ENCODE measurements around the gene FTL.

FTL gene

DNA sequence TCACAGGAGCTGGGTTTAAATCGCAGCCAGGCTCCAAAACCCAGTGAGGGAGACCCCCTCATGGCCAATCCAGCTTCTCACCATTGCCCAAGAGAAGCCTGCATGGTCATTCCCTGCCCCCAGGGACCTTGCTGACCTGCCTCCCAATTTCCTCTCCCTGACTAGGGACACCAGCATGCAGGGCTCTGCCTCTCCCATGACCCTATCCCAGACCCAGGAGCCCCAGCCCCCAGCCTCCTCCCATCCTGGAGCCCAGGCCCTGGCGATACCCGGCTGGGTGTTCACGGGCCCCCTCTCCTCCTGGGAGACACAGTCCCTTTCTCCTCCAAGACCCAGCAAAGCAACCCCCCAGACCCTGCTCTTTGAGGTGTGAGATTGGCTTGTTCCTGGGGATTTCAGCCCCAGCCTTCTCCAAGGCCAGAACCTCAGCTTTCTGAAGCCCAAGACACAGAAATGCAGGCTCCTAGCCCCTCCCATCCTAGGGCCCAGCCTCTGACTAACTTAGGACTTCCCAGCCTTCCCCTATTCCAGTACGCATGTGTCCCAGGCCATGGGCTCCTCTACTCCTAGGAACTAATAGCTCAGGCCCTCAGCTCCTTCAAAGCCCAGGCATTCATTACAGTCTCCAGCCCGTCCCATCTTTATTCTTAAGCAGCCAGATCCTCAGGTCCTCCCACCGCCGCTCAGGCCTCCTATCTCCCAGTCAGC, 26.9 kb downstream of the FTL start:
- no peak for DNase-seq (ENCODE audit: low read depth, low spot score)

DNA sequence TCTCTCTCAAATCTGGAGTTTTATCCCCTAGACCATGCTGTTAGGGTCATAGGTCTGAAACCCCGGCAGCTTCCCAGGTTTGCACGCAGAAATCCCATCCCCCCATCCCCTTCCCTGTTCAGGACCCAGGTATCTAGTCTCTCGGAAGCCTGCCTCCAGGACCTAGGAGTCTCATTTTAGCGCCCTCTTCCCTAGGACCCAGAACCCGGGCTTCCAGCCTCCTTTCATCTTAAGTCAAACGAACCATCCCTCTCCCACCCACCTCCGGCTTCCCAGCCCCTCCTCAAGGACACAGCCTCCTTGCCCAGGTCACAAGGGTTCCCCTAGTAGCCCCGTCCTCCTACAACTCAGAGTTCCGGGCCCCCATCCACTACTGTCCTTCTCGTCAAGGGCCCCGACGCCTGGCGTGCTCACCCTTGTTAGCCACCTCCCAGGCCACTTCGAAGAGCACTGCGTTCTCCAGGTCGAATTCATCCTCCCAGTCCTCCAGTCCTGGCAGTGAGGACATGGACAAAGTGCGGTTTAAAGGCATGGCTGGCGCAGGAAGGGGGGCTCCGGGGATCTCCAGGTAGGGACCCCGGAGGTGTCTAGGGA, 27.6 kb downstream of the FTL start:
- no peak for DNase-seq (ENCODE audit: low read depth, low spot score)

DNA sequence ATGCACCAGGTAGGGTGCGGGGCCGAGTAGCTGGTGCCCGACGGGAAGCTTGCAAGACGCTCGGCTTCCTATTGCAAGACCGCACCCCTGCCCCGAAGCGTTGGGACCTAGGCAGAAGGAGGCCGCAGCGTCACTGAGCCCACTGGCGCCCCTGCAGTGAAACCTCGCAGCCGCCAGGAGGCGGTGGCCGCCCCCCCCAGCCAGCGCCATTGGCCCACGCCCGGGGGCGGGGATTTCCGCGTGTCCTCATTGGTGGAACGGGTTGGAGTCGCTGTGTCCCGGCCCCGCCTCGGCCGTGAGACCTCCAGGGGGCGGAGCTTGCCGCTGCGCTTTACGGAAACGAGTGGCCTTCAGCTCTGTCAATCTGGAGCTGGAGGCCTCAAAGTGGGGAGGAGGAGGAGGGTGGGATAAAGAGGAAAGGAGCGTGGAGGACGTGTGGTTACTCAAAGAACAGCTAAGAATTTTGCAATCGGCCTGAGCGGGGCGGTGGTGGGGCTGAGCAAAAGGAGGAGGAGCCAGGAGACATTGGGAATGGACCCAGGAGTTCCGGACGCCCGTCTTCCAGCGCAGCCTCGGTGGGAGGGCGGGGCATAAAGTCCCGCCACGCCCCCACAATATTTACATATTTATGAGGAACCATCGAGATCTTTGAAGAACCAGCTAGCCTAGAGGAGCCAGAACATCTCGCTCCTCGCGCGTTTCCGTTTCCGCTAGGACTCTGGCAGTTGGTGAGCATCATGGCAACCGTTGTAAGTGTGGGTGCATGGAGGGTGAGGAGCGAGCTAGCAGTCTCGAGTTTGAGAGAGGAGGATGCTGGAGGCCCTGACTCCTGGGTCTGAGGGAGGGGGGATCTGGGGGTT, 28.3 kb downstream of the FTL start, which contains the start of the genes GYS1 and RUVBL2:
Gene GYS1, minus strand, starts transcription at position 135 of the 860 bp plus-strand sequence. CDS start 197 bp downstream, outside the sequence.
Gene RUVBL2, plus strand, starts transcription at position 713 of the 860 bp plus-strand sequence. Its CDS starts 25 bp downstream, at position 738.
- peak; percentile 99 for DNase-seq (ENCODE audit: low read depth, low spot score)

DNA sequence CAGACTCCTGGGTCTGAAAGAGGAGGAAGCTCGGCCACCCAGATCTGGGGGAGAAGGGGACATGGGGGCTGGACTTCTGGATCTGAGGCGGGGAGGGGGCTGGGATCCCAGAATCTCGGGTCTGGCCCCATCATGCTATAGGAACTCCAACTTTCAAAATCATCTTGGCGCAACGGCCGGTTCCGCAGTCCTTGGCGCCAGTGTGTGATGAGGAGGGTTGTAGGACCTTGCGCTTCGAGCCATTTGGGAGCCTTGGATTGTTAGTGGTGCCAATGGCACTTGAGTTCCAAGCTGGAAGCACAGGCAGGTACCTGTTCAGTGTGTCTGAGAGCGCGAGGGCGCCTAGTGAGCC, 28.9 kb downstream of the FTL start:
- DNase-seq (ENCODE audit: low read depth, low spot score) = no peak

DNA sequence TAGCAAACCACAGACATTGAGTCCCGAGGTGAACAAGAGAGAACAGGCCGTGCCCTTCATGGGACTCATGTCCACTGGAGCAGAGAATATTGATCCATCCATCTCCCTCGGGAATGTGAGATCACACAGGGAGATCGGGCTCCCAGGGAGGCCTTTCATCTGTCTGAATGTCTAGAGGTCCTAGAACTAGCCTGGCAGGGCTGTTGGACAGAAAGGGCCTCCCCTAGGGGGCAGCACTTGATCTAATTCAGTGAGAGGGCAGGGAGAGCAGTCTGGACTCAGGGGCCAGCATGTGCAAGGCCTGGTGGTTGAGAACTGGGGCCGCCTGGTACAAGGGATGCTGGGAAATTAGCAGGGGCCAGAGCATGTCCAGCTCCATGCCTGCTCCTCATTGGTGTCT, 32.9 kb downstream of the FTL start:
- no peak for DNase-seq (ENCODE audit: low read depth, low spot score)

DNA sequence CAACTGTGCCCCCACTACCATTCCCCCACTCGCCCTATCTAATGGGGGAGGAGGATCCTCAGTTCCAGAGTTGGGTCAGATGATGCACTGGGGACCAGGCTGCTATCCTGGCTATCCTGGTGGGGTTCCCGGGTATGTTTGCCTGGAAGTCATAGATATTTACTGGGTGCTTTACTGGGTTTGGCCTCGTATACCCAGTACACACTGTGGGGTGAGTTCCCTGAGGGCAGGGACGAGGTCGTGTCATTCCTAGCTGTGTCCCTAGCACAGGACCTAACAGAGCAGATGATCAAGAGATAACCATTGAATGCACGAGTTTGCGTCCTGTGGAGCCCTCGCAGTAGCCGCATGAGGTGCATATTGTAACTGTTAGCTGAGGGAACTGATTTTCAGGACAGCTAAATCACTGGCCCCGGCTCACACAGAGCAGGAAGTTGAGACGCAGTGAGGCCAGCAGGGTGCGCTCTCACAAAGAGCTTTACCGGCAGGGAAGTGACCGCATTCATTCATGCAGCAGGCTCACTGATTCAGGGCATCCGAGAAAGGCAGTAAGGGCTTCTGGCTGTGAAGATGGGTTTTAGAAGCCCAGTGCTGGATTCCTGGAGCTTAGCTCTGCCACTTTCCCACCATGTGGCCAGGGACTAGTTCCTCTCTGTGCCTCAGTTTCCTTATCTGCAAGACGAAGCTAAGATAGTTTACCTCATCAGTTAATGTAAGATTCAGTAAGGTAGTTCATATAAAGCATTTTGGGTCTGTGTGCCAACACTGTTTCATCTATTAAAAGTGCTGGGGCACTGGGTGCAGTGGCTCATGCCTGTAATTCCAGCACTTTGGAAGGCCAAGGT, 34.6 kb downstream of the FTL start:
- DNase-seq (ENCODE audit: low read depth, low spot score) = peak; percentile 57

DNA sequence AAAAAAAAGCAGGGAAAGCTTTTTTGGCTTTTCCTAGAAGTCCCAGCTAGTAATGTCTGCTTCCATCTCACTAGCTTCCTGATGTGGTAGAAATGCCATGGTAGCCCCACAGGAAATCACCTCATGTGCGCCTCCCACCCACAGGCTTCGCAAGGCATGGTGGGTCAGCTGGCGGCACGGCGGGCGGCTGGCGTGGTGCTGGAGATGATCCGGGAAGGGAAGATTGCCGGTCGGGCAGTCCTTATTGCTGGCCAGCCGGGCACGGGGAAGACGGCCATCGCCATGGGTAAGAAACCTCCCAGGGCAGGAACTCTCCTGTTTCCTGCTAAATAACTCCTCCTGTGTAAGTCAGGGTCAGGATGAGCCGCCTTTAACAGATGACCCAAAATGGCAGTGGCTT, 39.0 kb downstream of the FTL start:
- no peak for DNase-seq (ENCODE audit: low read depth, low spot score)

DNA sequence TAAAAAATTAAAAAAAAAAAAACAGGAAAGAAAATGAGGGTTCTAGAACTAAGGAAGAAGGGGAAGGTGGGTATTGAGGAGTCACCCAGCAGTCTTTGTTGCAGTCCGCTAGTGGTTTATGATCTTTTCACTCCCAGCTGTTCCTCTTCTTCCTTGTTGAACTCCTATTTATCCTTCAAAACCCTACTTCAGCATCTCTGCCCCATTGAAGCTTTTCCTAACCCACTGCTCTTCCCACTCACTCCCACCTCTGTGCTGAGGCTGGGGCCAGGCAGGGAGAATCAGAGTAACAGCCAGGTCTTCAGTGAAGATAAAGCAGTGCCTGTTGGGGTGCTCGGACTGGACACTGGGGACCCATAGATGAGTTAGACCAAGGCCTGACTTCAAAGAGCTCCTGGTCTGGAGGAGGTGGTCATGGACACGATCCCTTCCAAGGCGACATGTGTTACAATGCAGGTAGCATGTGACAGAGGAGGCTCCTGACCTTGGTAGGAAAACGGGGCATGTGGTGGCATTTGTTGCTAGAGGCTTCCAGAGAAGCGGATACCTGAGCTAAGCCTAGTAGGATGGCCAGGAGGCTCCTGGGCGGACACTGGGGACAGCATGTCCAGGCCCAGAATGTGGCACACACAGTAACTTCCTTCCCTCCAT, 40.0 kb downstream of the FTL start:
- no peak for DNase-seq (ENCODE audit: low read depth, low spot score)

DNA sequence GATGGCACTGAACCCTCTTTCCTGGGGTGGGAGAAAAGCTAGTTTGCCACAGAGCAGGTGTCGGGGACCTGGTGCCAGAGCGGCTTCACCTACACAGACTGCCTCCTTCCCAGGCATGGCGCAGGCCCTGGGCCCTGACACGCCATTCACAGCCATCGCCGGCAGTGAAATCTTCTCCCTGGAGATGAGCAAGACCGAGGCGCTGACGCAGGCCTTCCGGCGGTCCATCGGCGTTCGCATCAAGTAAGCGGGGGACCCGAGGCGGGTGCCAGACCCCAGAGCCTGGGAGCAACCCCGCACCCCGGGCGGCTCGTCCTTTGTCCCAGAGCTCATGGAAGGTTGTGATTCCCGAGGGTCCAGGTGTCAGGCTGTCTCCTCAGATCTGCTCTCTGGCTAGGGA, 41.8 kb downstream of the FTL start:
- DNase-seq (ENCODE audit: low read depth, low spot score) = no peak

DNA sequence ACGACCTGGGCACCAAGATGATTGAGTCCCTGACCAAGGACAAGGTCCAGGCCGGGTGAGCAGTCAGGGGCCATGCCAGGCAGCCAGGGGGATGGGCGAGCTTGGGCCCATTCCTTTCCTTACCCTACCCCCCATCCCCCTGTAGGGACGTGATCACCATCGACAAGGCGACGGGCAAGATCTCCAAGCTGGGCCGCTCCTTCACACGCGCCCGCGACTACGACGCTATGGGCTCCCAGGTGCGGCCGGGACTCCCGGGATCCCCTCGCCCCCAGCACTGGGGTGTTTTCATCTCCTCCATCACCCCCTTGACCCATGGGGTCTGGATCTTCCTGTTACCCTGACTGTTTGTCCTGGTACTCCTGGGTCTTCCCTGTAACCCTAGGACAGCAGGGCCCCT, 44.7 kb downstream of the FTL start:
- no peak for DNase-seq (ENCODE audit: low read depth, low spot score)

DNA sequence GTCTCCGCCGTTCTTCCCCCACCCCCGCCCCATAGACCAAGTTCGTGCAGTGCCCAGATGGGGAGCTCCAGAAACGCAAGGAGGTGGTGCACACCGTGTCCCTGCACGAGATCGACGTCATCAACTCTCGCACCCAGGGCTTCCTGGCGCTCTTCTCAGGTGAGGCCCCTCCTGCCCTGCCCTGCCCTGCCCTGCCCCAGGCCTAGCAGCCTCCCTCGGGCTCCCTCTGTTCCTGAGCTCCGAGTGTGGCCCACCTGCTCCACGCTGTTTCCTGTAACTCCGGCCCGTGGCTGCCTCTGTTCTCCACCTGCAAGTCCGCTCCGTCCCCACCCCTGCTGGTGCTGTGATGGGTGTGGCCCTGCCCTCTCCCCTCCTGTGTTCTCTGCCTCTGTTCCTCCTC, 45.3 kb downstream of the FTL start:
- DNase-seq (ENCODE audit: low read depth, low spot score) = no peak

DNA sequence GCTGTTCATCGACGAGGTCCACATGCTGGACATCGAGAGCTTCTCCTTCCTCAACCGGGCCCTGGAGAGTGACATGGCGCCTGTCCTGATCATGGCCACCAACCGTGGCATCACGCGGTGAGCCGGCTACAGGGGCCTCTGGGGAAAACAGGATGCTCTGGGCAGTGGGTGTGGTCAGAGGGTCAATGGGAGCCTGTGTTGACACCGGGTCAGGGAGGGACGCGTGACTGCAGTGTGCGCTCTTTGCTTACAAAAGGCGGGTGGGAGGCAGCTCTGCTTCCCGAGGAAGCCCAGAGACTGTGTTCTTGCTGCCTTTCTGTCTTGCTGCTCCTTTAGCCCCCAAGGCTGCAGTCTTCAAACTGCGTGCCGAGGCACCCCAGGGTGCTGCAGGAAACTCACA, 46.1 kb downstream of the FTL start:
- DNase-seq (ENCODE audit: low read depth, low spot score) = no peak

DNA sequence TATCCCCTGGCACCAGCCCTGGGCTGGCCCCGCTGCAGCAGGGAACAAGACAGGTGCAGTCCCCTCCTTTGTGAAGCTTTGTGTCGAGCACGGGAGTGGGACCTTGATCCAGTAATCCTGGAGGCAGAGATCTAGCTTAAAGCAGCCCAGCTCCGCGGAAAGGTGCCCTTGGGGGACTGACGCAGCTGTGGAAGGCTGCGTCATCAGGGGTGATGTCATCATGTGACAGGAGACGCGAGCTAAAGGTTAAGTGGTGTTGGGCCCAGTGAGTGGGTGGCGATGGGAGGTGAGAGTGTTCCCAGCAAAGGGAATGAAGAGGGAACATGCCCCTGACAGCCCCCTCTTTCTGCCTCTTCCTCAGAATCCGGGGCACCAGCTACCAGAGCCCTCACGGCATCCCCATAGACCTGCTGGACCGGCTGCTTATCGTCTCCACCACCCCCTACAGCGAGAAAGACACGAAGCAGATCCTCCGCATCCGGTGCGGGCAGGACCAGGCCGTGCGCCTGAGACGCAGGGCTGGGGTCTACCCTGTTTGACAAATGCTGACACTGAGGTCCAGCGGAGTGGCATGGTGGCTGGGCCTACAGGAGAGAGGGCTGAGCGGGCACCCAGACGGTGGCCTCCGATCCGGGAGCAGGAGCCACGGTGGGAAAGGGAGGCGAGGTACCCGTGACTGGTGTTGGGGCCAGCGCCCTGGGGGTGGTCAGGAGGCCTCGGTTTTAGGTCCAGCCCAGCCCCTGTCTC, 49.2 kb downstream of the FTL start:
- no peak for DNase-seq (ENCODE audit: low read depth, low spot score)

DNA sequence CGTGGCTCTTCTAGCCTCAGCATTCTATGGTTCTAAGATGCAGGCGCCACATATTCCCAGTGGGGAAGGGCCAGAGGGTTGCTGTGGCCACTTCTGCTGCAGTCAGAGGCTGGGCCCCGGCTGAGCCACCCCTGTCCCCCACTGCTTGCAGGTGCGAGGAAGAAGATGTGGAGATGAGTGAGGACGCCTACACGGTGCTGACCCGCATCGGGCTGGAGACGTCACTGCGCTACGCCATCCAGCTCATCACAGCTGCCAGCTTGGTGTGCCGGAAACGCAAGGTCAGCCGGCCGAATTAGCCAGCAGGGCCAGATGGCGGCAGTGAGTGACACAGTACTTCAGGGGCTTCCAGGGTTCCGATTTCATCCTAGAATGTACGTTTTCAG, 49.8 kb downstream of the FTL start:
- no peak for DNase-seq (ENCODE audit: low read depth, low spot score)

DNA sequence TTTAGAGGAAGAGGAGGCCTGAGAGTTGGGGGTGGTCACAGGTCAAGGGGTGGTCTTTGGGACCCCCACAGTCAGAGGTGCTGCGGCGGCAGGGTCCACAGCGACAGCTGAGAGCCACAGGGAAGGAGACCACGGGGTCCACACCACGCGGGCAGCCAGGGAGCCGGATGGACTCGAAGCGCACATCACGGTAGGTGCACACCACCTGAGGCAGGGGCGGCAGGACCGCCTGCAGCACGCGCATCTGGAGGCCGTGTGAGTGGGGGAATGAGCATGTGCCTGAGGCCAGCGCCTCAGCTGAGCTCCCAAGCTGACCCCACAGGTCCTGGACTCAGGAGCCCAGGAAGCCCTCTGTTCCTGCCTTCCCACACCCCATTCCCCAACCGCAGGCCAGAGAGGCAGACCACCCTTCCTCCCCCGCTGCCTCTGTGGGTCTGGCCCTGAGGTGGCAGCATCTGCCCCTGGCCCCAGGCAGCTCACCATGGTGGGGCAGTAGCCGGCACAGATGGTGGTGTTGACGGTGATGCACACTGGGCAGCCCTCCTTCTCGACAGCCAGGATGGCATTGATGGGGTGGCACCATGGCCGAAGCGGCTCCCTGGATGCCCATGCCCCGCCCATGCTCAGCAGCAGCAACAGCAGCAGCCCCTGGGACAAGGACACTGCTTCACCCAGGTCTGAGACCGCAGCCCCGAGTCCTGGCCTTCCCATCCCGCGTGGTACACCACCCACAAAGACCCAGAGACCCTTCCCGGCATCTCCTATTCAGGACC, 51.1 kb downstream of the FTL start:
- no peak for DNase-seq (ENCODE audit: low read depth, low spot score)
